Stimulated activated CD4-positive, alpha-beta T cell treated with anti-CD3 and anti-CD28 coated beads, Interleukin-1b, Interleukin-23, amount 100 ng/mL, for 24 hours (primary cell): Measurements from ENCODE around the gene TAS2R40.

ENCODE experiments used
- DNase-seq, 4 experiments: peaks; one replicate each; pipeline ENCODE4 v3.0.0-alpha.2; 2020; ENCODE audit warnings: low read depth in 4 of 4, low spot score in 1 of 4

TAS2R40 gene

GRCh38 chr7:143223784-143224183 lies 1.9 kb downstream of the TAS2R40 start:
- no peak for DNase-seq

DNA sequence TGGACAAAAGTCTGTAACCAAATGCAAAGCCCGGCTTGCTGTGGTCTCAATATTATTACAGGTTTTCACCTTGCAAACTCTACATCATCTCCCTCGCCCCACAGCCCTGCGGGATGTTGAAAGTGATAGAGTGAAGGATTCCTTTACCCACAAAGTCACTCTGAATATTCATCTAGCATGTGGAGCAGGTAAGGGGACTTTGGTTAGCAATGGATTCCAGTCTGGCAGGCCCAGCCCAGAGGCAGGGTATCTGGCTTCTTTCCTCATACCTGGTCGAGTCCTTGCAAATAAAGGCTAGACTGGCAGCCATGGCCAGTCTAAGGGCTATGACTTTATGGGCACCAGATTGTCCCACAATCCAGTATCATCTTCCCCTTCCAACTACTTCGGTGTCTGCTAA lies 3.2 kb downstream of the TAS2R40 start:
- no peak for DNase-seq

- DNase-seq: no peak
Observed at GRCh38 chr7:143227806-143228205, 6.0 kb downstream of the TAS2R40 start.

- DNase-seq: no peak
Observed at GRCh38 chr7:143229054-143229790, 7.4 kb downstream of the TAS2R40 start.

DNA sequence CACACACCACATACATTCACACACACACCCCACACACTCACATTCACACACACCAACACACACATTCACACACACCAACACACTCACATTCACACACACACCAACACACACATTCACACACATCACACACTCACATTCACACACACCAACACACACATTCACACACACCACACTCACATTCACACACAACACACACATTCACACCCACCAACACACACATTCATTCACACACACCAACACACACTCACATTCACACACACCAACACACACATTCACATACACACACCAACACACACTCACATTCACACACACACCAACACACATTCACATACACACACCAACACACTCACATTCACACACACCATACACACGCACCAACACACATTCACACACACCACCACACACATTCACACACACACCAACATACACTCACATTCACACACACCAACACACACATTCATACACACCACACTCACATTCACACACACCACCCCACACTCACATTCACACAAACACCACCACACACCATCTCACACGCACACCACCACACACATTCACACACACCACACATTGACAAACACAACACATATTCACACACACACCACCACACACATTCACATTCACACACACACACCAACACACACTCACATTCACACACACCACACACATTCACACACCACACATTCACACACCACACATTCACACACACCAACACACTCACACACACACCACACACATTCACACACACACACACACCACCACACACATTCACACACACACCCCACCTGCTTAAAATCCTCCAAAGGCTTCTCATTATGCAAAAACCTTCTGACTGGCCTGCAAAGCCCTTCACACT lies 9.0 kb downstream of the TAS2R40 start:
- DNase-seq: no peak

DNA sequence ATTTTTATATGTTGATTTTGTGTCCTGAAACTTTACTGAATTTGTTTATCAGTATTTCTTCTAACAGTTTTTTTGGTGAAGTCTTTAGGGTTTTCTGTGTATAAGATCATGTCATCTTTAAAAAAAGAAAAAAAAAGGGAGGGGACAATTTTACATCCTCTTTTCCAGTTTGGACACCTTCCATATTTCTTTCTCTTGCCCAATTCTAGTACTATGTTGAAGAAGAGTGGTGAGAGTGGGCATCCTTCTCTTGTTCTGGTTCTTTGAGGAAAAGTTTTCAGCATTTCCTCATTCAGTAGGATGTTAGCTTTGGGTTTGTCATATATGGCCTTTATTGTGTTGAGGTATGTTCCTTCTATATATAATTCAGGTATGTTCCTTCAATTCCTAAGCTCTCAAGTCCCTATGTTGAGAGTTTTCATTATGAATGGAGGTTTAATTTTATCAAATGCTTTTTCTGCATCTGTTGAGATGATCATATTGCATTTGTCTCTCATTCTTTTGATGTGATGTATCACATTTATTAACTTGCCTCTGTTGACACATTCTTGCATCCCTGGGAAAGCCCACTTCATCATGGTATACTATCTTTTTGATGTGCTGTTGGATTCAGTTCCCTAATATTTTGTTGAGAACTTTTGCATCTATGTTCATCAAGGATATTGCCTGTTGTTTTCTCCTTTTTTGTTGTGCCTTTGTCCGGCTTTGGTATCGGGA lies 12.1 kb downstream of the TAS2R40 start:
- no peak for DNase-seq

GRCh38 chr7:143234533-143234875 lies 12.7 kb downstream of the TAS2R40 start:
- no peak for DNase-seq

GRCh38 chr7:143235561-143235960 lies 13.7 kb downstream of the TAS2R40 start:
- no peak for DNase-seq

DNA sequence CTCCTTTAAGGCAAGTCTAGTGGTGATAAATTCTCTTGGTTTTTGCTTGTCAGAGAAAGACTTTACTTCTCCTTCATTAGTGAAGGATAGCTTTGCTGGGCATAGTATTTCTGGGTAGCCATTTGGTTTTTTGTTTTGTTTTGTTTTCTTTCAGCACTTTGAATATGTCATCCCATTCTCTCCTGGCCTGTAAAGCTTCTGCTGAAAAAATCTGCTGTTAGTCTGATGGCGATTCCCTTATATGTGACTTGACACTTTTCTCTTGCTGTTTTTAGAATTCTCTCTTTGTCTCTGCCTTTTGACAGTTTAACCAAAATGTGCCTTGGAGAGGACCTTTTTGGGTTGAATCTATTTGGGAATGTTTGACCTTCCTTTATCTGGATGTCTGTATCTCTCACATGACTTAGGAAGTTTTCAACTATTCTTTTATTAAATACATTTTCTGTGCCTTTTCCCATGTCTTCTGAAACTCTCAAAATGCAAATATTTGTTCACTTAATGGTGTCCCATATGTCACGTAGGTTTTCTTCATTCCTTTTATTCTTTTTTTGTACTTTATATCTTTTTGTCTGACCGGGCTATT lies 14.7 kb downstream of the TAS2R40 start:
- DNase-seq: no peak

- no peak for DNase-seq
Observed at GRCh38 chr7:143237366-143237765, 15.5 kb downstream of the TAS2R40 start.

DNA sequence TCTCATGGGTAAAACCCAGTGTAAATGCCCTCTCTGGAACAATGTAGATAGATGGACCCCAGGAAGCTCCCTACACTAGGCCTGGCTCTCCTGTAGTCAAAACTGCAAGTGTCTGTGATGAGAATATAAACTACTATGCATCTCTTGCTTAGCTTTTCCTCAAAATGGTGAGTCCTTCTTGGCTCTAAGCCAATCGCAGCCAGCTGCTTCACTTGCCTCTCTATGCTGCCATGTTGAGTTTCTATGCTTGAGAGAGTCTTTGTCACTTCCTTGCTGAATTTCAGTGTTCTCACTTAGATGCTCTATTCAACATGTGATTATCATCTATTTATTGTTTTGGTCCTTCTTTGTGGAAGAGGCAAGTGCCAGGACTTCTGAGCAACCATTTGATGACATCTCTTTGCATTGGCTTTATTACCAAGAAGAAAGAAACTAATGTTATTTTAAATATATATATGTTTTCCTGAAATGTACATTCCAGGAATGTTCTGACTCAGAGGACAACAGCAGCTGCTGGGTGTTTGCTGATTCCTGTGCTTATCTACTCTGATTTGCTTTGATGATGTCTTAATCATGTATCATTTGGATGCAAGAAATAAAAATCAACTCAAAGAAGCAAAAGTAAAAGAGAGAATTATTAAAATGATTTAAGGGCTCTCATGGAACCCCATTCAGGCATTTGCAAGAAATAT lies 16.6 kb downstream of the TAS2R40 start:
- no peak for DNase-seq

- no peak for DNase-seq
Observed at GRCh38 chr7:143239813-143240212, 18.0 kb downstream of the TAS2R40 start.

- DNase-seq: peak; percentile 33 to 47 (median 40)
Observed at GRCh38 chr7:143240291-143241168, 18.7 kb downstream of the TAS2R40 start.

- no peak for DNase-seq
Observed at GRCh38 chr7:143242306-143242705, 20.5 kb downstream of the TAS2R40 start.

DNA sequence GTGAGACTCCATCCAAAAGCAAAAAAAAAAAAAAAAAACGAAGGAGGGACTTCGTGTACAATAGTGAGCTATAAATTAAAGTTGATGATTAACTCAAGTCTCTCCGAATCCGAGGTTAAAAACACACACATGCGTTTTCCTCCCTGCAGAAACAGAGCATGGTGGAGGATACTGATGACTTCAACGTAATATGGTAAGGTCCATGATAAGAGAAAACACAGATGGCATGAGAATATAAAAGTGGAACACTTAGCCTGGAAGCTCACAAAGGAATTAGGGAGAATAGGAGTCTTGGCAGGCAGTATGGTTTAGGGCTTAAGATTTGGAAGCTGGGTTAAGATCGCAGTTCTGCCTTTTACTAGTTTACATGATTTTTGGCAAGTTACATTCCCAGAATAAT lies 21.3 kb downstream of the TAS2R40 start:
- no peak for DNase-seq

DNA sequence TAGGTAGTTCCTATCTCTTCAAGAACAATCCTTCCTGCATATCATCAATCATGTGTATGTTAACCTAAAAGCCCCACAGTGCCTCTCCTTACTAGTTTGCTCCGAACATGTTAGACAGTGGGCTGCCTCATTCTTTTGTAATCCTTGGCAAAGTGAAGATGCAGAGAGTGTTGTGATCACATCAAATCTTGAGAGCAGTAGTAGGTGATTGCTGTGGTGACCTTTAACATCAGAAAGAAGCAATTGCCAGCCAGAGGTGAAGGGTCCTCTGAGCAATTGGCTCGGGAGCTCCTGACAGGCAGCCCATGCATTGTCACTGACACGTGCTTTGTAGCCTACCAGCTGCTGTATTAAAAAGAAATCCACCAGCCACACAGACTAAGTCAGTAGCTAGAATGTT lies 21.8 kb downstream of the TAS2R40 start:
- no peak for DNase-seq

DNA sequence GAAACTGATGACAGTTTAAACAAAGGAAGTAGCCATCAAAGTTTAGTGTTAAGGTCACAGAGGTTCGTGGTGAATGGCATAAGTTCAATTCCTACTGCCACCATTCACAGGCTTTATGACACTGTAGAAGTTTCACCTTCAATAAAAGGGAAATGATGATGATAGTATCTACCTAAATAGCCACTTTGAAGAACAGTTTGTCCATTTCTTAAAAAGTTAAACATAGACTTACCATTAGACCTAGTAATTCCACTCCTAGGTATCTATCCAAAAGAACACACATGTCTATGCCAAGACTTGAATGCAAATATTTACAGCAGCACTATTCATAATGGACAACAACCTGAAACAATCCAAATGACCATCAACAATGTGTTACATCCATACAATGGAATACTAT lies 22.5 kb downstream of the TAS2R40 start:
- DNase-seq: no peak

DNA sequence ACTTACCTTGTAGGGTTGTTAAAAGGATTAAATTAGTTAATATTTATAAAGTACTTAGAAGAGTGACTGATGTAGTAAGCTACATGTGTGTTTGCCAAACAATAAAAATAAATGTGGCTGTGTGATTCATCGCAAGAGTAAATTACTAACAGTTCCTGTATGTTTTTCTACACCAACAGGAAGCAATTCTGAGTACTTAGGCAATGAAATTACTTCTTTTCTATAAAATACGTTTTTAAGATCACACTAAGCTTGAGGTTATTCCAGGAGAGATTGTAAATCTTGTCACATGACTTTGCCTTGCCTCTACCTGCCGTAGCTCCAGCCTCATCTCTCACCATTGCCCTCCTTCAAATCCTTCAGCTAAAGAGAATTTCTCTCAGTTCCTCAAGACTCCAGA lies 23.3 kb downstream of the TAS2R40 start:
- no peak for DNase-seq

- DNase-seq: no peak
Observed at GRCh38 chr7:143247372-143247771, 25.5 kb downstream of the TAS2R40 start.

- no peak for DNase-seq
Observed at GRCh38 chr7:143248761-143249354, 27.0 kb downstream of the TAS2R40 start.
